Rectal smooth muscle tissue (tissue), 1 donor: ENCODE measurements around the gene SIRT6.
"Not testable (repeated sequence)": the region's sequence is repeated elsewhere in the genome, so short reads cannot be mapped to it uniquely, and the experiment has no call there.

Experiments used
- H3K27ac ChIP-seq: one replicate; pipeline ENCODE4 v1.7.0; 2013; ENCODE audit warnings: low read depth, low read length, inconsistent platforms
- H3K27me3 ChIP-seq: one replicate; pipeline ENCODE4 v1.7.0; 2013; ENCODE audit warnings: low read length; ENCODE audit not compliant: control insufficient read depth, insufficient read depth
- H3K36me3 ChIP-seq: one replicate; pipeline ENCODE4 v1.7.0; 2013; ENCODE audit warnings: low read length; ENCODE audit not compliant: control insufficient read depth, insufficient read depth
- H3K4me1 ChIP-seq: one replicate; pipeline ENCODE4 v1.7.0; 2013; ENCODE audit warnings: low read length; ENCODE audit not compliant: control insufficient read depth, insufficient read depth
- H3K4me3 ChIP-seq: one replicate; pipeline ENCODE4 v1.7.0; 2013; ENCODE audit warnings: low read length
- H3K9ac ChIP-seq: one replicate; pipeline ENCODE4 v1.7.0; 2013; ENCODE audit warnings: low read length

SIRT6 gene

DNA sequence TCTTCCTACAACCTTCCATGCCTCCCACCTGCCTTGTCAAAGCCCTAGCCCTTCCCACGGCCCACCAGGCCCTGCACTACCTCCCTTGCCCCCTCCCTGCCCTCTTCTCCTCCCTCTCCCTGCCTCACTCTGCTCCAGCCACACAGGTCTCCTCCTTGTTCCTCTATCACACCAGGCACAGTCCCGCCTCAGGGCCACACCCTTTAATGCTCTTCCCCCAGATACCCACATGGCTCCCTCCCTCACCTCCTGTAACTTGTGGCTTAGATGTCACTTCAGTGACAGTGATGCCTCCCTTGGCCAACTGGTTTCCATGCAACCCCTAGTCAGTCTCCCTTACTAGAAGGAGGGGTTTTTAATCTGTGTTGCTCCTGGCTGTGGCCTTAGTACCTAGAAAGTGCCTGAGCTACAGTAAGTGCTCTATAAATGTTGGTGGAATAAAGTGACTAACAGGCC, 1.3 kb downstream of the SIRT6 start:
- peaks cover 6% of the 10 kb centered on the region for H3K36me3 ChIP-seq
- no peak overlapping the region for H3K9ac ChIP-seq
- H3K4me1 ChIP-seq = peaks cover 3% of the 10 kb centered on the region
- no peak overlapping the region for H3K27ac ChIP-seq
- no peak overlapping the region for H3K4me3 ChIP-seq
- peaks cover 2% of the 10 kb centered on the region for H3K27me3 ChIP-seq

DNA sequence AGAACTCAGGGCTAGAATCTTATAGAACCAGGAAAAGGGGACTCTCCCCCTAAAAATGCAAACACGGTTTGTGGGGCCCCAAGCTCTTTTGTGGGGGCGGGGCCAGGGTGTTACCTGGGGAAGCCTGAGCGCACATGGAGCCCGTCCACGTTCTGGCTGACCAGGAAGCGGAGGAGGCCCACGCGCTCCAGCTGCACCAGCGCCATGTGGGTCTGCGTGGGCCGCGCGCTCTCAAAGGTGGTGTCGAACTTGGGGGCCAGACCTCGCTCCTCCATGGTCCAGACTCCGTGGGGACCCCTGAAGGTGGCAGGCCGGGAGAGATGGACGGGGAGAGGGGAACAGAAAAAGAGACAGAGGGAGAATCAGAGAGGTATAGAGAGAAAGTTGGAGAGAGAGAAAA, 3.4 kb downstream of the SIRT6 start:
- Histone ChIP-seq H3K9ac (no peak overlapping the region), H3K4me1 (peaks cover 3% of the 10 kb centered on the region), H3K36me3 (peaks cover 9% of the 10 kb centered on the region), H3K4me3 (no peak overlapping the region), H3K27me3 (no peaks in the 10 kb centered on the region), H3K27ac (no peak overlapping the region)

DNA sequence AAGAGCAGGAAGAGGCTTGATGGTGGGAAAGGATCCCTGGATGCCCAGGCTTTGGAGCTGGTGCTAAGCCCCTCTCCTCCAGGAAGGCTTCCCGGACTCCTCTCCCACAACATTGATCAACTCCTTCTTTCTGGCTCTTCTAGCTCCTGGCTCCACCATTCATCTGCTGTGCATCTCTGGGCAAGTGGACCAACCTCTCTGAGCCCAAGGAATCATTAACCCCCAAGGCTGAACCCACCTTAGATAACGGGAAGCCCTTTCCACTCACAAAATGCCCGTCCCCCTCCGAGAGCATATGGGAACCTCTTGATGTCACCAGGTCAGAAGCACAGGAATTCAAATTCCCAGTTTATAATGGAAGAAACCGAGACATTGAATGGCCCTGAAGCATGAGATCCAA, 5.2 kb downstream of the SIRT6 start:
- no peak overlapping the region for H3K9ac ChIP-seq
- H3K4me1 ChIP-seq = no peaks in the 10 kb centered on the region
- peaks cover under 1% of the 10 kb centered on the region for H3K27me3 ChIP-seq
- no peak overlapping the region for H3K27ac ChIP-seq
- H3K4me3 ChIP-seq = no peak overlapping the region
- H3K36me3 ChIP-seq = peaks cover 9% of the 10 kb centered on the region

DNA sequence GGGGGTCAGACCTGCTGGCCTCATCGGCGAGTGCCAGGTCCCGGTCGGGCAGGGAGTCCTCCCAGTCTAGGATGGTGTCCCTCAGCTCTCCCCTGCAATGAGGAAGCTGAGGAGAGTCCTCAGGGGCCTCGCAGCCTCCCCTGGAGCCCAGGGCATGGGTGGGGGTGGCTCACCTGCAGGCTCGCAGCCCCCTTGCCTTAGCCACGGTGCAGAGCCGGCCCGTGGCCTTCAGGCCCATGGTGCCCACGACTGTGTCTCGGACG, 6.8 kb downstream of the SIRT6 start:
- Histone ChIP-seq H3K27me3 (peaks cover 5% of the 10 kb centered on the region), H3K4me1 (no peaks in the 10 kb centered on the region), H3K4me3 (no peak overlapping the region), H3K9ac (no peak overlapping the region), H3K27ac (no peak overlapping the region), H3K36me3 (peaks cover 9% of the 10 kb centered on the region)

DNA sequence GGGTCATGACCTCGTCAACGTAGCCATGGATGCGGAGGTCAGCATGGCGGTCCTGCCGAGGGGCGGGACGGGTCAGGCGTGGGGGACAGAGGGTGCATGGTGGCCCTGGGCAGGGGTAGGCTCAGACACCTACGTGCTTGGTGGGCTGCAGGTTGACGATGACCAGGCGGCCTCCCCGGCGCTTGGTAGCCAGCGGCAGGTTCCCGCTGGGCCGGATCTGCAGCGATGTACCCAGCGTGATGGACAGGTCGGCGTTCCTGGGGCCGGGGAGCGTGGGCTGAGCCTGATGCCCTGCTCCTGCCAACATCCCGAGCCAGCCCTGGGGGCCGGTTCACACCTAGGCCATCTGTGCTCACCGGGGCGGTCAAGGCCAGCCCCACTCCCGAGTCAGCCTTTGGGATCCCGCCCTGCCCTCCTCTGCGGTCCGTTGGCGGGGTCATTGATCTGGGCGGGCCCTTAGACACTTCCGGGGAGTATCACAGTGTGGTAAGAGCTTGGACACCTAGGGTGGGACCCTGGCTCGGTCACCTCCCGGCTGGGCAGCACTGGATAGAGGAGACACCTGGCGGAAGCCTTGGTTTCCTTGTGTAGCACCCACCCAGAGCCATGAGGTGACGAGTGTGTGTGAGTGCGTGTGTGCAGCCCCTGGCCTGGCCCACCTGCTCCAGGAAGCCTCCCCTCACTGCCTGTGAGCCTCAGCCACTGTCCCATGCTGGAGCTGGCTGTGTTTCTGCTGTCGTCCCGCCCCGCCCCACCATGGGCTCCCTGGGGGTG, 7.3 kb downstream of the SIRT6 start:
- Histone ChIP-seq H3K27me3 (peaks cover 5% of the 10 kb centered on the region), H3K4me3 (no peak overlapping the region), H3K27ac (no peak overlapping the region), H3K4me1 (no peaks in the 10 kb centered on the region), H3K9ac (no peak overlapping the region), H3K36me3 (peaks cover 9% of the 10 kb centered on the region)

DNA sequence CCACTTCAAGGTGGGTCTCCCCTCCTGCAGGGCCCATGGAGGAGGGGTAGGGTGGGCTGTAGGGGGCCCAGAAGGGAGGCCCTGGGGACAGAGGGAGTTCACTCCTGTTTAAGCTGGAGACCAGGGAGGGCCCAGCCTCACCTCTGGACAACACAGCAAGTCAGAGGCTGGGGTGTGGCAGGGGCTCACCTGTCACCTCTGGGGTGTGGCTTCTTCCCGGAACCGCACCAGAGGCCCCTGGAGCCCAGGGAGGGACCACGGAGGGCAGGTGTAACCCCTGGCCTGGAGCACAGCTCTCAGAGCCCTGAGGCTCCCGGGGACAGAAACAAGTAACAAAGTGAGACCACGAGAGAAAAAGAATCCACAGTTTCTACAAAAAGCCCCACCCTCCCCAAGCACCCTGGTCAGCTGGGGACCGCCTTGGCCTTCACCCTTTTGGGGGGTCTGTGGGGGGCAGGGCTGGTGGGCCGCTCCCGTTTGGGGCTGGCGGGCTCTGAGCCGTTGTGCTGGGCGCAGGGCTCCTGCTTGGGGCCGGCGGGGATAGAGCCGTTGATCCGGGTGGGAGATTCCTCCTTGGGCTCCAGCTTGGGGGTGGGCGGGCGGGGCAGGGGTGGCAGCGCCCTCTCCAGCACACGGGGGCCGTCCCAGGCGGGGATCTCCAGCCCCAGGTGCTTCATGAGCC, 8.0 kb downstream of the SIRT6 start:
- Histone ChIP-seq H3K4me1 (no peaks in the 10 kb centered on the region), H3K36me3 (peaks cover 9% of the 10 kb centered on the region), H3K27ac (no peak overlapping the region), H3K9ac (no peak overlapping the region), H3K27me3 (peaks cover 9% of the 10 kb centered on the region), H3K4me3 (no peak overlapping the region)

DNA sequence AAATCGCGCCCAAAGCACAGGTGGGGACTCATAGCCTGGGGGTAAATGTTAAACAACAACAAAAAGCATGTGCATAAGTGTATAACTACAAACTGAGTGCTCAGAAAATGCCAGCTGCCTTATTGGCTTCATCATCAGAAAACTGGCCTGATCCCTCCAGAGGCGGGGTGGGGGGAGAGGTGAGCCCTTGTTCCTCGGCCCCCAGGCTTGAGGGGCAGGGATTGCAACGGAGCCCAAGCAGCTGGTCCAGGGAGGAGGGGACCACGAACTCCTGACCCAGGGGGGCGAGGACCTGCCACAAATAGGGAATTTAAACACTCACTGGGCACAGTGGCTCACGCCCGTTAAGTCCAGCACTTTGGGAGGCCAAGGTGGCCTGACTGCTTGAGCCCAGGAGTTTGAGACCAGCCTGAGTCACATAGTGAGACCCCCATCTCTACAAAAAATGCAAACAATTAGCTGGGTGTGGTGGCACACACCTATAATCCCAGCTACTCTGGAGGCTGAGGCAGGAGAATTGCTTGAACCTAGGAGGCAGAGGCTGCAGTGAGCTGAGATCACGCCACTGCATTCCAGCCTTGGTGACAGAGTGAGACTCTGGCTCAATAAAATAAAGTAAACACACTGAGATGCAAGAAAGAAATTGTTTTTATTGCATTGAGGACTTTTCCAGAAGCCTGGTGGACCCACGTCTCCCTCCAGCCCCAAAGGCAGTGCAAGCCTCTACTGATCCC, 8.7 kb downstream of the SIRT6 start:
- no peaks in the 10 kb centered on the region for H3K4me1 ChIP-seq
- H3K9ac ChIP-seq = no peak overlapping the region
- H3K27me3 ChIP-seq = peaks cover 9% of the 10 kb centered on the region
- no peak overlapping the region for H3K27ac ChIP-seq
- H3K36me3 ChIP-seq = peaks cover 9% of the 10 kb centered on the region
- no peak overlapping the region for H3K4me3 ChIP-seq

- Histone ChIP-seq H3K4me1 (no peaks in the 10 kb centered on the region), H3K27me3 (peaks cover 9% of the 10 kb centered on the region), H3K27ac (no peak overlapping the region), H3K9ac (no peak overlapping the region), H3K36me3 (peaks cover 9% of the 10 kb centered on the region), H3K4me3 (no peak overlapping the region)
These were observed 9.4 kb downstream of the SIRT6 start for GRCh38 chr19:4172861-4173473.

DNA sequence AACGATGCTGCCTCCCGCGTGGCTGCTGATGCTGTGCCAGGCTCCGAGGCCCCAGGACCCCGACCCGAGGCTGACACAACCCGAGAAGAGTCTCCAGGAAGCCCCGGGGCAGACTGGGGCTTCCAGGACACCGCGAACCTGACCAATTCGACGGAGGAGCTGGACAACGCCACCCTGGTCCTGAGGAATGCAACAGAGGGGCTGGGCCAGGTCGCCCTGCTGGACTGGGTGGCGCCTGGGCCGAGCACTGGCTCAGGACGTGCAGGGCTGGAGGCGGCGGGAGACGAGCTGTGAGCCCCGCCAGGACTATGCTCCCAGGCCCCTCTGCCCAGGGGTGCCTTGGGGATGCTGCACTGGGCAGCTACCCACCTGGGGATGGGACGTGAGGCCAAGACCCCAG, 10.7 kb downstream of the SIRT6 start:
- Histone ChIP-seq H3K4me3 (no peak overlapping the region), H3K9ac (no peak overlapping the region), H3K4me1 (no peaks in the 10 kb centered on the region), H3K27ac (no peak overlapping the region), H3K27me3 (peaks cover 9% of the 10 kb centered on the region), H3K36me3 (peaks cover 5% of the 10 kb centered on the region)

DNA sequence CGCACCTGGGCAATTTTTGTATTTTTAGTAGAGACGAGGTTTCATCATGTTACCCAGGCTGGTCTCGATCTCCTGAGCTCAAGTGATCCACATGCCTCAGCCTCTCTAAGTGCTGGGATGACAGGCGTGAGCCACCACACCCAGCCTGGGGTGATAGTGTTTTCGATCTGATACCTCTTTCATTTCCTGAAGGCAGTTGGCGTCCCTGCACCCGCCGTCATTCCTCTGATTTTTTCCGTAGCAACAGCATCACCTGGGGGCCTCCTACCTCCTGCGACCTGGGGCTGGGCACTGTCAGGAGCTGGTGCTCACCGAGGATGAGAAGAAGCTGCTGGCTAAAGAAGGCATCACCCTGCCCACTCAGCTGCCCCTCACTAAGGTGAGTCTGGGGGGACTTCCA, 18.1 kb downstream of the SIRT6 start:
- Histone ChIP-seq H3K4me1 (no peaks in the 10 kb centered on the region), H3K27me3 (no peaks in the 10 kb centered on the region), H3K36me3 (no peaks in the 10 kb centered on the region), H3K9ac (no peak overlapping the region), H3K27ac (no peak overlapping the region), H3K4me3 (no peak overlapping the region)

GRCh38 chr19:4161415-4162077, 20.8 kb downstream of the SIRT6 start:
- no peaks in the 10 kb centered on the region for H3K4me1 ChIP-seq
- H3K4me3 ChIP-seq = no peak overlapping the region
- no peak overlapping the region for H3K27ac ChIP-seq
- H3K36me3 ChIP-seq = no peaks in the 10 kb centered on the region
- H3K9ac ChIP-seq = no peak overlapping the region
- no peaks in the 10 kb centered on the region for H3K27me3 ChIP-seq

GRCh38 chr19:4157971-4158370, 24.4 kb downstream of the SIRT6 start:
- not testable (repeated sequence) for H3K36me3 ChIP-seq, H3K4me1 ChIP-seq, H3K4me3 ChIP-seq, H3K9ac ChIP-seq, H3K27me3 ChIP-seq, H3K27ac ChIP-seq
